Measurements from ENCODE around the gene FLT3. TPM values are rescaled to one million over a fixed set of nuclear protein-coding genes. Genes with fewer than 3 reads are reported as not detected.
"Not testable (repeated sequence)": the region's sequence is repeated elsewhere in the genome, so short reads cannot be mapped to it uniquely, and the experiment has no call there.

The FLT3 gene
- total RNA-seq, 1 donor from 2014 or later = not detected

- Histone ChIP-seq H3K36me3 (no peaks in the 10 kb centered on the region), H3K27me3 (peaks cover 11% of the 10 kb centered on the region), H3K4me3 (no peak overlapping the region), H3K4me1 (peaks cover 31% of the 10 kb centered on the region), H3K9me3 (no peaks in the 10 kb centered on the region), H3K27ac (no peak overlapping the region)
- TF ChIP-seq CTCF (IDR thresholded peaks at IDR 0.05) (no peak), POLR2AphosphoS5 (IDR thresholded peaks at IDR 0.05; ENCODE audit: insufficient read depth in 1 of 2, low read depth in 1 of 2) (no peak), POLR2A (IDR thresholded peaks at IDR 0.05) (no peak)
- intact Hi-C loops (cut with DNase I) = no loop called here
- no peak for DNase-seq (ENCODE audit: extremely low spot score in 2 of 2)
These were observed 135.0 kb downstream of the FLT3 start for GRCh38 chr13:27965343-27965739.

- H3K9me3 ChIP-seq = no peaks in the 10 kb centered on the region
- no peak overlapping the region for H3K4me3 ChIP-seq
- DNase-seq (ENCODE audit: extremely low spot score in 2 of 2) = no peak
- intact Hi-C loops (cut with DNase I) = no loop called here
- H3K27me3 ChIP-seq = peaks cover 13% of the 10 kb centered on the region
- peaks cover 36% of the 10 kb centered on the region for H3K4me1 ChIP-seq
- H3K36me3 ChIP-seq = no peaks in the 10 kb centered on the region
- no peak overlapping the region for H3K27ac ChIP-seq
- TF ChIP-seq CTCF (IDR thresholded peaks at IDR 0.05) = no peak
- no peak for TF ChIP-seq POLR2A (IDR thresholded peaks at IDR 0.05)
- no peak for TF ChIP-seq POLR2AphosphoS5 (IDR thresholded peaks at IDR 0.05; ENCODE audit: insufficient read depth in 1 of 2, low read depth in 1 of 2)
These were observed 135.5 kb downstream of the FLT3 start for GRCh38 chr13:27964741-27965323.

DNA sequence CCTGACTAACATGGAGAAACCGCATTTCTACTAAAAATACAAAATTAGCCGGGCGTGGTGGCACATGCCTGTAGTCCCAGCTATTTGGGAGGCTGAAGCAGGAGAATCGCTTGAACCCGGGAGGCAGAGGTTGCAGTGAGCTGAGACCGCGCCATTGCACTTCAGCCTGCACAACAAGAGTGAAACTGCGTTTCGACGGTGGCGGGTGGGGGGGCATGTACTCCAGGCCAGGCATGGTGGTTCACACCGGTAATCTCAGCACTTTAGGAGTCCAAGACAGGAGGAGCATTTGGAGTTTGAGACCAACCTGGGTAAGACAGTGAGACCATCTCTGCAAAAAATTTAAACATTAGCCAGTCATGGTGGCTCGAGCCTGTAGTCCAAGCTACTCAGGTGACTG lies 136.2 kb downstream of the FLT3 start:
- DNase-seq (ENCODE audit: extremely low spot score in 2 of 2); H3K36me3 ChIP-seq; H3K4me3 ChIP-seq; intact Hi-C loops (cut with DNase I); H3K27ac ChIP-seq; H3K9me3 ChIP-seq: not testable (repeated sequence)
- peaks cover 38% of the 10 kb centered on the region for H3K4me1 ChIP-seq
- H3K27me3 ChIP-seq = peaks cover 13% of the 10 kb centered on the region

DNA sequence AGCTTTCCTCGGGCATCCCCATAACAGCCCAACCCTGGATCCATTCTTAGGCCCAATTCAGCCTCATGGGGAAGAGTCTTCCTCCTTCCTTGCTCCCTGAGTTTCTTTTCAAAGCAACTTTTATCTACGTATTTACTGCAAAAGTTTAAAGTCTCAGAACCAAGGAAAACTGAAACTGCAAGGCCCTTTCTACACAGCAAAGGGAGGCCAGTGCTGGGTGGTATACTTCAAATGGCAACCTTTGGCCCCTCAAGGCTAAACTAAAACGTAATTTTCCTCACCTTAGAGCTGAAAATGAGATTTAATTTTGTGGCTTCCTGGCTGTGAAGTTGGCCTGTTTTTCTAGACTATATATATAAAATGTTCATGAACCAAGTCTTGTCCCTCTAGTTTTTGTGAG lies 136.9 kb downstream of the FLT3 start:
- Histone ChIP-seq H3K4me3 (no peak overlapping the region), H3K27me3 (peaks cover 7% of the 10 kb centered on the region), H3K27ac (no peak overlapping the region), H3K4me1 (peaks cover 31% of the 10 kb centered on the region), H3K9me3 (no peaks in the 10 kb centered on the region), H3K36me3 (no peaks in the 10 kb centered on the region)
- intact Hi-C loops (cut with DNase I) = no loop called here
- DNase-seq (ENCODE audit: extremely low spot score in 2 of 2) = no peak
- TF ChIP-seq CTCF (IDR thresholded peaks at IDR 0.05) (no peak), POLR2A (IDR thresholded peaks at IDR 0.05) (no peak), POLR2AphosphoS5 (IDR thresholded peaks at IDR 0.05; ENCODE audit: insufficient read depth in 1 of 2, low read depth in 1 of 2) (no peak)

DNA sequence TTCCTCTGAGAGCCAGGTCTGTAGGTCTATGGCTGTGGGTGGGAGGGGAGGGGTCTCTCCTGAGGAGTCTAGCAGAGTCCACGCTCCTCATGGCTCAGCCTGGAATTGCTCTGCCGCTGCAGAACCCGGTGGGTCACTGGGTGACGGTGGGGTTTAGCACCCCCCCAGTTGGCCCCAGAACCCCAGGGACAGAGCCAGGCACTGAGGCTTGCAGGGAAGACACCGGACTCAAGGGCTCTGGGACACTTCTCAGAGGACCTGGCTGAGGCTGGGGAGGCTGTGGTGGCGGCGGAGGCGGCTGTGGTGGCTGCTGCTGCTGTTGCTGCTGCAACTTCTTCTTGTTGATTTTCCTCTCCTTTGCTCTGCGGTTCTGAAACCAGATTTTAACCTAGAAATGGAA lies 137.4 kb downstream of the FLT3 start:
- H3K36me3 ChIP-seq = no peaks in the 10 kb centered on the region
- no peak for DNase-seq (ENCODE audit: extremely low spot score in 2 of 2)
- H3K27me3 ChIP-seq = peaks cover 3% of the 10 kb centered on the region
- no peak for TF ChIP-seq POLR2AphosphoS5 (IDR thresholded peaks at IDR 0.05; ENCODE audit: insufficient read depth in 1 of 2, low read depth in 1 of 2)
- H3K4me3 ChIP-seq = no peak overlapping the region
- H3K27ac ChIP-seq = no peak overlapping the region
- intact Hi-C loops (cut with DNase I) = no loop called here
- no peaks in the 10 kb centered on the region for H3K9me3 ChIP-seq
- H3K4me1 ChIP-seq = peaks cover 26% of the 10 kb centered on the region

DNA sequence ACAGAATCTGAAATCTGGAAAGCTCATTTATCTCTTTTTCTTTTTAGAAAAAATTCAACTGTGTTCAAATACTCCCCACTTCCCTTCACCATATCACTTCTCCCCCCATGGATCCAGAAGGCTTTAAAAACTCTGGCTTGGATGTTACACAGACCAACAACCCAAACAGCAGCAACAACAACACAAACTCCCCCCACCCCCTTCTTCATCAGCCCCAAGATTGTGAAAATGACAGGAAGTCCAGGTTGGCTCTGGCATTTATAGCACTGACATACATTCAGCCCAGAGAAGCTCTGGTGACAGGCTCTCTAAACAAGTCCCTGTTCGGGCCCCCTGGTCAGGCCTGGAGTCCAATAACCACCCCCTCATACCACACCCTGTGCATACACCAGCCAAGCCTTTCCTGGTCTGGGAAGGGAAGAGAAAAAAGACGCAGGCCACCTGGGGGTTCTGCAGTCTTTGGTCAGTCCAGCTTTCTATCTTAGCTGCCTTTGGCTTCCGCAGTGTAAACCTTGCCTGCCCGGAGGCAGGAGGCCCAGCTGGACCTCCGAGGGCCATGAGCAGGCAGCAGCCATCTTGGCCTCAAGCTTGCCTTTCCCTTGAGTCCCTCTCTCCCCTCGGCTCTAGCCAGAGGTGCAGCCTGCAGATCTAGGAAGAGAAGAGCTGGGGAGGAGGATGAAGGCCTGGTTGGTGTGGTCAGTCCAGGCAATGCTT lies 138.1 kb downstream of the FLT3 start:
- Histone ChIP-seq H3K36me3 (no peaks in the 10 kb centered on the region), H3K4me1 (peaks cover 24% of the 10 kb centered on the region), H3K27ac (no peak overlapping the region), H3K27me3 (peaks cover 3% of the 10 kb centered on the region), H3K9me3 (no peaks in the 10 kb centered on the region), H3K4me3 (no peak overlapping the region)
- intact Hi-C loops (cut with DNase I) = no loop called here
- no peak for TF ChIP-seq POLR2A (IDR thresholded peaks at IDR 0.05)
- TF ChIP-seq CTCF (IDR thresholded peaks at IDR 0.05) = no peak
- no peak for TF ChIP-seq POLR2AphosphoS5 (IDR thresholded peaks at IDR 0.05; ENCODE audit: insufficient read depth in 1 of 2, low read depth in 1 of 2)
- no peak for DNase-seq (ENCODE audit: extremely low spot score in 2 of 2)
